Pancreas (tissue), 10 donors: Measurements from ENCODE around the gene MS4A2. TPM values are rescaled to one million over a fixed set of nuclear protein-coding genes. Genes with fewer than 3 reads are reported as not detected.
"Not testable (repeated sequence)": the region's sequence is repeated elsewhere in the genome, so short reads cannot be mapped to it uniquely, and the experiment has no call there.

Source experiments
- ATAC-seq, 4 donors: fragments of 200-7000 bp; cut with Tn5 transposase; one replicate each; pipeline versions ENCODE4 v1.8.0 to v1.9.1; 2020; ENCODE audit warnings: mild to moderate bottlenecking in 4 of 4, moderate library complexity in 4 of 4
- DNase-seq, 6 donors: peaks; one replicate each; pipeline ENCODE4 v3.0.0-alpha.2; 2020
- FAIRE-seq: peaks from 2 replicates; lab custom pipeline; 2012; peaks lifted over from hg19 to GRCh38; lab: Jason Lieb, UNC
- H3K27ac ChIP-seq, 4 donors: fragments of 200-600 bp; sonication (generic); 1 replicate in 3 of 4; 2 replicates in 1 of 4; pipeline versions ENCODE4 v1.5.0 to v1.8.0; 2020
- H3K27me3 ChIP-seq, 4 donors: fragments of 200-600 bp; one replicate each; pipeline ENCODE4 v1.8.0; 2021
- H3K36me3 ChIP-seq, 3 donors: fragments of 200-600 bp; sonication (generic) in 1 of 3; one replicate each; pipeline versions ENCODE4 v1.5.0 to v1.8.0; 2020 to 2021
- H3K4me1 ChIP-seq, 3 donors: fragments of 200-600 bp; one replicate each; pipeline ENCODE4 v1.8.0; 2021
- H3K4me3 ChIP-seq, 4 donors: fragments of 200-600 bp; sonication (generic) in 2 of 4; one replicate each; pipeline versions ENCODE4 v1.5.0 to v1.8.0; 2020 to 2021
- H3K9me3 ChIP-seq, 4 donors: fragments of 200-600 bp; one replicate each; pipeline ENCODE4 v1.8.0; 2021
- CTCF ChIP-seq, 4 donors: fragments of 200-600 bp; sonication (generic) in 3 of 4; IDR thresholded peaks; one replicate each; pipeline versions ENCODE4 v1.5.0 to v1.8.0; 2021; ENCODE audit warnings: antibody characterized with exemption in 4 of 4
- WGBS, 2 donors: extraction: QIAGEN DNeasy Blood & Tissue Kit; methylation state at CpG; one replicate each; pipeline ENCODE4 v1.1.7; 2013; 5-methylcytosine and 5-hydroxymethylcytosine counted together
- intact Hi-C, 3 donors: fragments of 100-400 bp; cut with DNase I; formaldehyde crosslinking; loops; one replicate each; pipeline versions ENCODE4 v1.11.1 to v1.14.2; 2022
- polyA plus RNA-seq, 2 donors: library from polyadenylated mRNA; stranded (reverse); fragments of 200-250 nt; gene quantifications; one replicate each; pipeline ENCODE4 v1.2.3, GENCODE V29; 2013
- total RNA-seq, 6 donors: library from RNA; stranded (reverse); fragmentation: NEBNext Ultra II Directional in 4 of 6; extraction: Animal tissue kit (Norgen Biotek cat#: 25700) in 4 of 6; gene quantifications; one replicate each; pipeline versions ENCODE4 v1.2.1 to v1.2.4, GENCODE V29; 2021 to 2023
- donor health status: healthy with polysubstance abuse.
- donor health status: DM: no; HTN: no; CAD: no; lungs with moderate emphysema.
- donor health status: DM: no; HTN: no; CAD: no.
- donor health status: control.
- donor health status: control.
- donor health status: Bipolar disorder and iron deficiency.
- donor health status: DM: yes; HTN: yes; CAD: no.
- donor health status: DM: no; HTN: no; CAD: no.
- donor health status: DM: no; HTN: no; CAD: no.
- donor health status: DM: yes; HTN: yes; CAD: no.

Gene MS4A2
- total and polyA plus RNA-seq, 8 donors, result 0.04 to 0.93 (median 0.35) TPM; not detected in 1

GRCh38 chr11:60128376-60128775 is 39.9 kb downstream of the MS4A2 start:
- 82 to 86% methylated on average over 2 of the region's 2 CpGs for WGBS, 2 donors
- no peak for DNase-seq
- Histone ChIP-seq H3K9me3 (no peaks in the 10 kb centered on the region), H3K4me3 (no peak overlapping the region), H3K36me3 (no peaks in the 10 kb centered on the region), H3K27me3 (no peaks in the 10 kb centered on the region), H3K4me1 (no peaks in the 10 kb centered on the region), H3K27ac (no peak overlapping the region)
- ATAC-seq, result no peak
- no peak for TF ChIP-seq CTCF (IDR thresholded peaks at IDR 0.05)
- intact Hi-C loops, result no loop called here
- no peak for FAIRE-seq

- H3K4me1 ChIP-seq, H3K27me3 ChIP-seq, DNase-seq, FAIRE-seq, intact Hi-C loops, H3K4me3 ChIP-seq, ATAC-seq, H3K9me3 ChIP-seq, H3K36me3 ChIP-seq, H3K27ac ChIP-seq: not testable (repeated sequence)
- whole genome bisulfite sequencing, 2 donors, result 92 to 95% methylated on average over 4 of the region's 4 CpGs
Measured at GRCh38 chr11:60128866-60129265, 40.4 kb downstream of the MS4A2 start.

GRCh38 chr11:60129853-60130252 is 41.4 kb downstream of the MS4A2 start:
- no peak for TF ChIP-seq CTCF (IDR thresholded peaks at IDR 0.05)
- no peaks in the 10 kb centered on the region for H3K4me1 ChIP-seq
- no peaks in the 10 kb centered on the region for H3K27me3 ChIP-seq
- no peak overlapping the region for H3K27ac ChIP-seq
- intact Hi-C loops, result loop anchor here in 1 of 3 donors (5.0 kb wide), 1 partner anchor 308 kb away; no protein-coding TSS in a partner anchor
- 30 to 36% methylated on average over 3 of the region's 3 CpGs for WGBS, 2 donors
- FAIRE-seq (no peak), DNase-seq (no peak), ATAC-seq (peak in 2 of 4 donors; percentile 19 to 34)
- no peak overlapping the region for H3K4me3 ChIP-seq
- no peaks in the 10 kb centered on the region for H3K36me3 ChIP-seq
- no peaks in the 10 kb centered on the region for H3K9me3 ChIP-seq

GRCh38 chr11:60130496-60130895 is 42.0 kb downstream of the MS4A2 start:
- Histone ChIP-seq H3K27ac (no peak overlapping the region), H3K4me3 (no peak overlapping the region), H3K9me3 (no peaks in the 10 kb centered on the region), H3K4me1 (no peaks in the 10 kb centered on the region), H3K36me3 (no peaks in the 10 kb centered on the region), H3K27me3 (no peaks in the 10 kb centered on the region)
- FAIRE-seq (no peak), DNase-seq (peak in 1 of 6 donors; percentile 14), ATAC-seq (peak; percentile 69 to 95 (median 84))
- TF ChIP-seq CTCF (IDR thresholded peaks at IDR 0.05), result peak in 2 of 4 donors; percentile 22 to 35
- intact Hi-C loops, result loop anchor here in 1 of 3 donors (5.0 kb wide), 1 partner anchor 308 kb away; no protein-coding TSS in a partner anchor

GRCh38 chr11:60131912-60132311 is 43.4 kb downstream of the MS4A2 start:
- Histone ChIP-seq H3K36me3 (no peaks in the 10 kb centered on the region), H3K27ac (no peak overlapping the region), H3K9me3 (no peaks in the 10 kb centered on the region), H3K27me3 (no peaks in the 10 kb centered on the region), H3K4me3 (no peak overlapping the region), H3K4me1 (no peaks in the 10 kb centered on the region)
- FAIRE-seq, result no peak
- DNase-seq, result no peak
- intact Hi-C loops, result loop anchor here in 1 of 3 donors (5.0 kb wide), 1 partner anchor 310 kb away; no protein-coding TSS in a partner anchor
- no peak for TF ChIP-seq CTCF (IDR thresholded peaks at IDR 0.05)
- 52 to 67% methylated on average over 3 of the region's 3 CpGs for WGBS, 2 donors
- ATAC-seq, result no peak
